ENCODE results near the gene MAZ.
A peak's percentile ranks its signal among the peaks of the same experiment; 100 is the strongest.

Gene MAZ

GRCh38 chr16:29818082-29818481 is 11.8 kb downstream of the MAZ start:
- TF ChIP-seq, protein P1, sequence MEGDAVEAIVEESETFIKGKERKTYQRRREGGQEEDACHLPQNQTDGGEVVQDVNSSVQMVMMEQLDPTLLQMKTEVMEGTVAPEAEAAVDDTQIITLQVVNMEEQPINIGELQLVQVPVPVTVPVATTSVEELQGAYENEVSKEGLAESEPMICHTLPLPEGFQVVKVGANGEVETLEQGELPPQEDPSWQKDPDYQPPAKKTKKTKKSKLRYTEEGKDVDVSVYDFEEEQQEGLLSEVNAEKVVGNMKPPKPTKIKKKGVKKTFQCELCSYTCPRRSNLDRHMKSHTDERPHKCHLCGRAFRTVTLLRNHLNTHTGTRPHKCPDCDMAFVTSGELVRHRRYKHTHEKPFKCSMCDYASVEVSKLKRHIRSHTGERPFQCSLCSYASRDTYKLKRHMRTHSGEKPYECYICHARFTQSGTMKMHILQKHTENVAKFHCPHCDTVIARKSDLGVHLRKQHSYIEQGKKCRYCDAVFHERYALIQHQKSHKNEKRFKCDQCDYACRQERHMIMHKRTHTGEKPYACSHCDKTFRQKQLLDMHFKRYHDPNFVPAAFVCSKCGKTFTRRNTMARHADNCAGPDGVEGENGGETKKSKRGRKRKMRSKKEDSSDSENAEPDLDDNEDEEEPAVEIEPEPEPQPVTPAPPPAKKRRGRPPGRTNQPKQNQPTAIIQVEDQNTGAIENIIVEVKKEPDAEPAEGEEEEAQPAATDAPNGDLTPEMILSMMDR (IDR thresholded peaks at IDR 0.05; ENCODE audit: insufficient read depth, low read length, poor library complexity, severe bottlenecking): no peak
- DNase-seq (ENCODE audit: extremely low read depth, insufficient read length): no peak
- H3K4me3 ChIP-seq (replicated peaks; ENCODE audit: low read depth, low read length): no peak overlapping the region
- H3K27me3 ChIP-seq (replicated peaks; ENCODE audit: control insufficient read depth, insufficient read depth, low read length): no peaks in the 10 kb centered on the region
- H3K36me3 ChIP-seq (ENCODE audit: control insufficient read depth, insufficient read depth, low read length): peaks cover 7% of the 10 kb centered on the region

- DNase-seq (ENCODE audit: extremely low read depth, insufficient read length): no peak
- TF ChIP-seq, protein P1 (IDR thresholded peaks at IDR 0.05; ENCODE audit: insufficient read depth, low read length, poor library complexity, severe bottlenecking): no peak
- peak overlapping the region; percentile 88 for H3K4me3 ChIP-seq (replicated peaks; ENCODE audit: low read depth, low read length)
- no peaks in the 10 kb centered on the region for H3K27me3 ChIP-seq (replicated peaks; ENCODE audit: control insufficient read depth, insufficient read depth, low read length)
- peaks cover 7% of the 10 kb centered on the region for H3K36me3 ChIP-seq (ENCODE audit: control insufficient read depth, insufficient read depth, low read length)
Measured at GRCh38 chr16:29819506-29819905, 13.2 kb downstream of the MAZ start.

- Histone ChIP-seq H3K36me3 (ENCODE audit: control insufficient read depth, insufficient read depth, low read length) (peaks cover 7% of the 10 kb centered on the region), H3K27me3 (replicated peaks; ENCODE audit: control insufficient read depth, insufficient read depth, low read length) (no peaks in the 10 kb centered on the region), H3K4me3 (replicated peaks; ENCODE audit: low read depth, low read length) (peak within 1 kb of the TSS; percentile 88)
- peak; percentile 48 for DNase-seq (ENCODE audit: extremely low read depth, insufficient read length)
- TF ChIP-seq, protein P1 (IDR thresholded peaks at IDR 0.05; ENCODE audit: insufficient read depth, low read length, poor library complexity, severe bottlenecking): no peak
Measured at GRCh38 chr16:29820271-29820701, 14.0 kb downstream of the MAZ start, which contains the start of gene MVP. Gene MVP, plus strand, starts transcription at chr16:29820462. Its CDS starts 10,088 bp downstream, at chr16:29830550.

- H3K4me3 ChIP-seq (replicated peaks; ENCODE audit: low read depth, low read length): peak overlapping the region; percentile 88
- H3K27me3 ChIP-seq (replicated peaks; ENCODE audit: control insufficient read depth, insufficient read depth, low read length): no peaks in the 10 kb centered on the region
- peaks cover 7% of the 10 kb centered on the region for H3K36me3 ChIP-seq (ENCODE audit: control insufficient read depth, insufficient read depth, low read length)
- peak; percentile 57 for DNase-seq (ENCODE audit: extremely low read depth, insufficient read length)
- TF ChIP-seq, protein P1 (IDR thresholded peaks at IDR 0.05; ENCODE audit: insufficient read depth, low read length, poor library complexity, severe bottlenecking): no peak
Measured at GRCh38 chr16:29820730-29821642, 14.7 kb downstream of the MAZ start.

GRCh38 chr16:29821643-29822115 is 15.3 kb downstream of the MAZ start:
- H3K36me3 ChIP-seq (ENCODE audit: control insufficient read depth, insufficient read depth, low read length): peaks cover 7% of the 10 kb centered on the region

More at GRCh38 chr16:29821643-29822115, 15.3 kb downstream of the MAZ start:
- no peaks in the 10 kb centered on the region for H3K27me3 ChIP-seq (replicated peaks; ENCODE audit: control insufficient read depth, insufficient read depth, low read length)
- peak overlapping the region; percentile 88 for H3K4me3 ChIP-seq (replicated peaks; ENCODE audit: low read depth, low read length)
- no peak for DNase-seq (ENCODE audit: extremely low read depth, insufficient read length)
- TF ChIP-seq, protein P1 (IDR thresholded peaks at IDR 0.05; ENCODE audit: insufficient read depth, low read length, poor library complexity, severe bottlenecking): no peak

All from GM06990 (cell line).